Fibroblast of the aortic adventitia (primary cell): Measurements from ENCODE around the gene PCSK6. TPM values are rescaled to one million over a fixed set of nuclear protein-coding genes. Genes with fewer than 3 reads are reported as not detected.

Source experiments
- DNase-seq: peaks from one replicate; pipeline ENCODE4 v3.0.0-alpha.2; 2010; ENCODE audit warnings: low read depth
- H3K4me3 ChIP-seq: 2 replicates; pipeline ENCODE4 v1.5.1; 2011; ENCODE audit warnings: low read depth, mild to moderate bottlenecking, control low read depth, low read length, moderate library complexity
- CTCF ChIP-seq: IDR thresholded peaks from 2 replicates; pipeline ENCODE4 v1.5.1; 2011; ENCODE audit warnings: mild to moderate bottlenecking, low read length, control low read depth, inconsistent platforms; ENCODE audit not compliant: insufficient read depth
- total RNA-seq: library from RNA; depleted of rRNA; stranded (reverse); fragments of >200 nt; gene quantifications from 2 replicates; pipeline ENCODE4 v1.2.3, GENCODE V29; 2012; ENCODE audit warnings: low replicate concordance

Gene PCSK6
- total RNA-seq, 1 donor = 0.81 TPM

- no peak for TF ChIP-seq CTCF
- no peak for DNase-seq
Observed at GRCh38 chr15:101449471-101450402, 39.8 kb downstream of the PCSK6 start.

GRCh38 chr15:101448336-101448735 is 41.2 kb downstream of the PCSK6 start:
- DNase-seq = no peak
- H3K4me3 ChIP-seq = no peak overlapping the region
- TF ChIP-seq CTCF = no peak

More at GRCh38 chr15:101449471-101450402, 39.8 kb downstream of the PCSK6 start:
- H3K4me3 ChIP-seq = no peak overlapping the region

GRCh38 chr15:101447561-101448071 is 41.9 kb downstream of the PCSK6 start:
- no peak for DNase-seq
- no peak for TF ChIP-seq CTCF
- no peak overlapping the region for H3K4me3 ChIP-seq

- no peak for TF ChIP-seq CTCF
- no peak for DNase-seq
- no peak overlapping the region for H3K4me3 ChIP-seq
Observed at GRCh38 chr15:101447168-101447533, 42.4 kb downstream of the PCSK6 start.

- no peak for DNase-seq
- H3K4me3 ChIP-seq = no peak overlapping the region
- TF ChIP-seq CTCF = no peak
Observed at GRCh38 chr15:101446518-101447167, 42.9 kb downstream of the PCSK6 start.

- TF ChIP-seq CTCF = no peak
- peak; percentile 71 for DNase-seq
- no peak overlapping the region for H3K4me3 ChIP-seq
Observed at GRCh38 chr15:101445562-101446517, 43.7 kb downstream of the PCSK6 start.
